NT2/D1 (cell line): Measurements from ENCODE around the gene LIPA.

ENCODE experiments used
- DNase-seq: peaks from one replicate; pipeline ENCODE4 v3.0.0-alpha.2; 2011; ENCODE audit warnings: low read depth, low spot score
- H3K27me3 ChIP-seq: 2 replicates; pipeline ENCODE4 v1.6.0; 2011; ENCODE audit warnings: mild to moderate bottlenecking; ENCODE audit not compliant: insufficient read length, insufficient read depth
- H3K36me3 ChIP-seq: 2 replicates; pipeline ENCODE4 v1.6.1; 2011; ENCODE audit warnings: mild to moderate bottlenecking, low read length, mixed read lengths; ENCODE audit not compliant: insufficient read depth, insufficient read length
- H3K4me1 ChIP-seq: 2 replicates; pipeline ENCODE4 v1.5.1; 2011; ENCODE audit not compliant: insufficient read depth, insufficient read length
- H3K4me3 ChIP-seq: 2 replicates; pipeline ENCODE4 v1.5.1; 2011; ENCODE audit warnings: low read depth; ENCODE audit not compliant: insufficient read length
- H3K9ac ChIP-seq: 2 replicates; pipeline ENCODE4 v1.6.0; 2011; ENCODE audit warnings: low read depth; ENCODE audit not compliant: insufficient read length
- H3K9me3 ChIP-seq: 2 replicates; pipeline ENCODE4 v1.5.1; 2011; ENCODE audit warnings: mild to moderate bottlenecking, low read length; ENCODE audit not compliant: insufficient read depth
- SUZ12 ChIP-seq: IDR thresholded peaks from 2 replicates; pipeline ENCODE4 v1.6.1; 2011; ENCODE audit not compliant: insufficient read length, insufficient read depth; ENCODE audit errors: extremely low read depth
- YY1 ChIP-seq: IDR thresholded peaks from 2 replicates; pipeline ENCODE4 v1.6.1; 2011; ENCODE audit not compliant: insufficient read length, insufficient read depth
- ZNF274 ChIP-seq: IDR thresholded peaks from 2 replicates; pipeline ENCODE4 v1.6.1; 2011; ENCODE audit warnings: mild to moderate bottlenecking, low read depth, low read length

The LIPA gene

DNA sequence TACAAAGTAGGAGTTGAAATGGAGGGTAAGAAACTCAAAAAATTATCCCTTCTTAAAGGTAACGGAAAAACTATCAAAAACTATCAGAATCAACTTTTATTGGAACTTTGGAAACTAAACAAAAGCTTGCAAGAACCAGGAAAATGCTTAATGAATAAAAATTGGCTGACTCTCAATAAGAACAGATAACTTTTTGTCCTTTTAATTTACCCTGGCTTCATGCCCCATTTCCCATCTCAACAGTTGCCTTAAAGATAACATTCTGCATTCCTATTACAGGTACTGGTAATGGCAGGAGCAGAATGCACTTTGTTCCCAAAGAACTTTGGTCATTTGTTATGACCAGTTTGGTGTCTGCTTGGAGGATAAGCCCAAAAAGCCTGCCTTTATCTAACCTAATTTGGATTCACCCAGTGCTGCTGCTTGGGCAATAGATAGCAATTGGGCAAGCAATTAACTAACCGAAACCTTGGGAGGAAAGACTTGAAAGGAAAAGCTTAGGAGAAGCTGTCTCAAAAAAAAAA is 62.3 kb downstream of the LIPA start:
- no peak for TF ChIP-seq SUZ12
- no peak for TF ChIP-seq ZNF274
- TF ChIP-seq YY1 = no peak
- Histone ChIP-seq H3K27me3 (no peaks in the 10 kb centered on the region), H3K4me1 (no peaks in the 10 kb centered on the region), H3K9me3 (no peaks in the 10 kb centered on the region), H3K4me3 (no peak overlapping the region), H3K36me3 (no peaks in the 10 kb centered on the region), H3K9ac (no peak overlapping the region)
- no peak for DNase-seq

GRCh38 chr10:89185658-89186057 is 65.9 kb downstream of the LIPA start:
- DNase-seq = no peak
- H3K9ac ChIP-seq = no peak overlapping the region
- TF ChIP-seq YY1 (no peak), SUZ12 (no peak), ZNF274 (no peak)
- H3K4me1 ChIP-seq = no peaks in the 10 kb centered on the region
- H3K4me3 ChIP-seq = no peak overlapping the region
- H3K36me3 ChIP-seq = no peaks in the 10 kb centered on the region
- no peaks in the 10 kb centered on the region for H3K27me3 ChIP-seq
- no peaks in the 10 kb centered on the region for H3K9me3 ChIP-seq

DNA sequence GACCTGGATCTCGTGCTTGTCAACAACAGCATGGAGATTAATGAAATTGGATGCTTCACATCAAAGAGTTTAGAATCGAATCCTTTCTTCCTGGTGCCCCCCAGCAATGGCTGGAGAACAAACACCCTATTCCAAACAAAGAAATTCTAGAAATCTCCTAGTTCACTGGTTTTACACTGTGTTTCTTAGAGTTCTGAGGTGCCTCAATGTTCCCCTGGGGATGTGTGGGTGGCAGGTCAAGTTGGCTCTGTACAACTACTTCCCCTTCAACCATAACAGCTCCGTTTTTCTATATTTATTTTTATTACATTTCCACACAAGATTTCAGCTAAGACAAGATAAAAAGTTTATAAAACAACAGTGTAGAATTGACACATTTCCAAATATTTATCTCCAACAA is 66.9 kb downstream of the LIPA start:
- Histone ChIP-seq H3K9ac (no peak overlapping the region), H3K9me3 (no peaks in the 10 kb centered on the region), H3K36me3 (no peaks in the 10 kb centered on the region), H3K4me3 (no peak overlapping the region), H3K4me1 (no peaks in the 10 kb centered on the region), H3K27me3 (no peaks in the 10 kb centered on the region)
- DNase-seq = no peak
- TF ChIP-seq YY1 (no peak), ZNF274 (no peak), SUZ12 (no peak)

- H3K4me3 ChIP-seq = no peak overlapping the region
- no peaks in the 10 kb centered on the region for H3K27me3 ChIP-seq
- no peak overlapping the region for H3K9ac ChIP-seq
- H3K4me1 ChIP-seq = no peaks in the 10 kb centered on the region
- no peaks in the 10 kb centered on the region for H3K36me3 ChIP-seq
- no peak for DNase-seq
- no peaks in the 10 kb centered on the region for H3K9me3 ChIP-seq
- TF ChIP-seq SUZ12 = no peak
- TF ChIP-seq ZNF274 = no peak
- no peak for TF ChIP-seq YY1
These were observed 68.0 kb downstream of the LIPA start for GRCh38 chr10:89183571-89183970.

GRCh38 chr10:89182894-89183293 is 68.7 kb downstream of the LIPA start:
- no peak for DNase-seq
- no peaks in the 10 kb centered on the region for H3K4me1 ChIP-seq
- H3K36me3 ChIP-seq = no peaks in the 10 kb centered on the region
- no peaks in the 10 kb centered on the region for H3K27me3 ChIP-seq
- TF ChIP-seq YY1 = no peak
- no peak for TF ChIP-seq ZNF274
- TF ChIP-seq SUZ12 = no peak
- no peak overlapping the region for H3K4me3 ChIP-seq
- H3K9ac ChIP-seq = no peak overlapping the region
- H3K9me3 ChIP-seq = no peaks in the 10 kb centered on the region

GRCh38 chr10:89175816-89176215 is 75.8 kb downstream of the LIPA start:
- Histone ChIP-seq H3K36me3 (no peaks in the 10 kb centered on the region), H3K4me3 (no peak overlapping the region), H3K27me3 (no peaks in the 10 kb centered on the region), H3K9me3 (no peaks in the 10 kb centered on the region), H3K4me1 (no peaks in the 10 kb centered on the region), H3K9ac (no peak overlapping the region)
- TF ChIP-seq SUZ12 = no peak
- TF ChIP-seq YY1 = no peak
- TF ChIP-seq ZNF274 = no peak
- DNase-seq = no peak

DNA sequence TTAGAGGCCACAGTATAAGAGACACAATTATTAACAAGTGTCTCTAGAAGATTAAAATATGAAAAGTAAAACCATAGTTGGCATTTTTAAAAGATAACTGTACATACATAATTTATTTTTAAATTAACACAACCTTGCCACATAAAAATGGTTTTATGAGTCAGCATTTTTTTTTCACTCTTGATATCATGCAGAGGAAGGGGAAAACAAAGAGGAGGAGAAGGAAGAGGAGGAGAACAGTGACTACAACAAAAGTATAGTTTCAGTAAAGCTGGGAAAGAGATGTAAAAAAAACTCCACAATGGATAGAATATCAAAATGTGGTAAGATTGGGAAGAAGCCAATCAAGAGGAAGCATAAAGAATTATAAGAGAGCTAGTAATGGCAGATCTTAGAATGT is 78.5 kb downstream of the LIPA start:
- DNase-seq = no peak
- Histone ChIP-seq H3K36me3 (no peaks in the 10 kb centered on the region), H3K4me3 (no peak overlapping the region), H3K4me1 (no peaks in the 10 kb centered on the region), H3K9ac (no peak overlapping the region), H3K27me3 (no peaks in the 10 kb centered on the region), H3K9me3 (no peaks in the 10 kb centered on the region)
- no peak for TF ChIP-seq ZNF274
- TF ChIP-seq YY1 = no peak
- TF ChIP-seq SUZ12 = no peak

DNA sequence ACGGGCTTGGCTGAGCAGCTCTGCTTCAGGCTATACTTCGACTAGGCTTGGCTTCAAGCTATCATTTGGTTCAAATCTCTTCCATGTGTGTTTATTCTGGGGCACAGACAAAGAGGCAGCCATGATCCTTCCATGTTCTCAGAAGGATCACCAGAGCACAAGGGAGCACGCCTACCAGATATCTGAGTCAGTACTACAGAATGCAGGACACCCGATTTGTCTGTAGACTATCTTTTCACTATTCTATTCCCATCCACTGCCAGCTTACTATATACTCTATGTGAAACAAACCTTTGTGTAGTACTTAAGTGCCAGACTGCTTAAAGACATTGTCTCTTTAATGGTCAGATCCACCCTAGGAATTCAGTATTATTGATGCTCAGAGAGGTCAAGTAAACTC is 79.6 kb downstream of the LIPA start:
- Histone ChIP-seq H3K27me3 (no peaks in the 10 kb centered on the region), H3K4me1 (no peaks in the 10 kb centered on the region), H3K9ac (no peak overlapping the region), H3K9me3 (no peaks in the 10 kb centered on the region), H3K36me3 (no peaks in the 10 kb centered on the region), H3K4me3 (no peak overlapping the region)
- DNase-seq = no peak
- no peak for TF ChIP-seq ZNF274
- no peak for TF ChIP-seq SUZ12
- TF ChIP-seq YY1 = no peak
